Measurements from ENCODE around the gene HEPACAM2.

- no peak for TF ChIP-seq POLR2AphosphoS5 (IDR thresholded peaks at IDR 0.05; ENCODE audit: low read depth, low read length)
- no peak for TF ChIP-seq CTCF (IDR thresholded peaks at IDR 0.05)
- TF ChIP-seq YY1 (IDR thresholded peaks at IDR 0.05; ENCODE audit: low read depth) = no peak
- TF ChIP-seq RFX5 (IDR thresholded peaks at IDR 0.05; ENCODE audit: low read length) = no peak
- TF ChIP-seq TAF1 (IDR thresholded peaks at IDR 0.05; ENCODE audit: borderline replicate concordance, low read depth, low read length) = no peak
- no peak for TF ChIP-seq TCF12 (IDR thresholded peaks at IDR 0.05)
- TF ChIP-seq ZBTB33 (IDR thresholded peaks at IDR 0.05; ENCODE audit: borderline replicate concordance, low read depth) = no peak
- TF ChIP-seq GATA2 (CRISPR knock-in tag; IDR thresholded peaks at IDR 0.05) = no peak
- TF ChIP-seq REST (IDR thresholded peaks at IDR 0.05; ENCODE audit: low read depth, low read length) = no peak
- no peak for TF ChIP-seq EP300 (IDR thresholded peaks at IDR 0.05; ENCODE audit: borderline replicate concordance in 1 of 2, low read depth in 1 of 2, low read length in 1 of 2)
- TF ChIP-seq MXI1 (IDR thresholded peaks at IDR 0.05; ENCODE audit: low read depth, low read length) = no peak
Observed at GRCh38 chr7:93176992-93177580, 49.2 kb downstream of the HEPACAM2 start.

Data from SK-N-SH (cell line).